Thoracic aorta (tissue), 2 donors: Measurements from ENCODE around the gene TRMT2B. TPM values are rescaled to one million over a fixed set of nuclear protein-coding genes. Genes with fewer than 3 reads are reported as not detected.

Source experiments
- ATAC-seq: fragments of 150-250 bp; one replicate; pipeline ENCODE4 v1.8.0; 2017; ENCODE audit warnings: low read depth; ENCODE audit not compliant: insufficient number of reproducible peaks, low FRiP score
- DNase-seq: peaks from one replicate; pipeline ENCODE4 v3.0.0-alpha.2; 2020; ENCODE audit warnings: low spot score
- H3K27ac ChIP-seq, 2 donors: fragments of 200-600 bp; sonication (generic); 1 replicate in 1 of 2; 2 replicates in 1 of 2; pipeline ENCODE4 v1.5.1; 2016; ENCODE audit warnings: mild to moderate bottlenecking in 2 of 2, moderate library complexity in 2 of 2
- H3K27me3 ChIP-seq: fragments of 200-600 bp; sonication (generic); replicated peaks from 2 replicates; pipeline ENCODE4 v1.6.0; 2016; ENCODE audit warnings: mild to moderate bottlenecking; ENCODE audit not compliant: insufficient read depth
- H3K36me3 ChIP-seq: fragments of 200-600 bp; sonication (generic); one replicate; pipeline ENCODE4 v1.5.1; 2016
- H3K4me1 ChIP-seq, 2 donors: fragments of 200-600 bp; sonication (generic); 1 replicate in 1 of 2; 2 replicates in 1 of 2; pipeline versions ENCODE4 v1.5.1 to v1.6.0; 2016; ENCODE audit warnings: low read depth in 2 of 2, mild to moderate bottlenecking in 1 of 2; ENCODE audit not compliant: control insufficient read depth in 1 of 2
- H3K4me3 ChIP-seq: fragments of 200-600 bp; sonication (generic); 2 replicates; pipeline ENCODE4 v1.5.1; 2016; ENCODE audit warnings: mild to moderate bottlenecking
- H3K9me3 ChIP-seq: fragments of 200-600 bp; sonication (generic); 2 replicates; pipeline ENCODE4 v1.5.1; 2016
- total RNA-seq, 2 donors: library from RNA; depleted of rRNA; stranded (reverse); fragments of >200 nt; gene quantifications; one replicate each; pipeline versions ENCODE4 v1.1.0 to v1.2.3, GENCODE V29; 2016
- TF ChIP-seq, protein P1 (sequence below): fragments of 200-600 bp; sonication (generic); IDR thresholded peaks from one replicate; pipeline ENCODE4 v1.5.1; 2019; ENCODE audit warnings: antibody characterized with exemption

TRMT2B gene
- total RNA-seq, 2 donors from 2014 or later: 16.1 to 20.5 TPM

DNA sequence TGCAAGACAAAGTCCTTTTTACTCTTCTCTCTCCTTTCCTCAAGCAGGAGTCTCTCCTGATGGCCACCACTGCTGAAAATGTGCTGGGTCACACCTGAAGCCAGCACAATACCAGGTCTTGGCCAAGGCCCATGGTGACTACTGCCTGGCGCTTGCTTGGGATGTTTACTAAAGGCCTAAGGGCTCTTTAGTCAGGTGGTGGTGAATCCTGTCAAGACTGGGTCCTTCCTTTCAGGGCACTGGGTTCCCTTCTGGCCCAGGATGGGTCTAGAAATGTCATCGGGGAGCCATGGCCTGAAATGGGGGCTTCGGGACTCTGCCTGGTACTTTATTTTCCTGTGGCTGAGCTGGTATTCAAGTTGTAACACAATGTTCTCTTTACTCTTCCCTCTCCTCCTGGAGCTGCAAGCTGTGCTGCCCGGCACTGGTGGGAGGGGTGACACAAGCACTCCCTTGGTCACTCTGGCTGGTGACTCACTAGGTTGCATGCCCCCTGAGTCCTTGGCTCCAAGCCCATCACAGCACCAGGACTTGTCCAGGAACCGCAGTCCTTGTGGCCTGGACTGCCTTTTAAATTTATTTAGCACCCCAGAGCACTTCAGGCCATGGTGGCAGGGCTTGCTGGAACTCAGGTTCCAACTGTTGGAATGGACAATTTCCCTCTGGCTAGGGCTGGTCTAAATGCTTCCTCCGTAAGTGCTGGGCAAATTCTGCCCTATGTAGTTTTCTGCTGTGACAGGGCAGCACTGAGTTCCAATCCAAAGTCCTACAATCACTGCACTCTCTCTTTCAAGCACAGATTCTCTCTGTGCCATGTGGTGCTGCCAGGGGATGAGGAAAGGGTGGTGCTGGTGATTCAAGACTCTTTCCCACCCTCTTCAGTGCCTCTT lies 71.1 kb downstream of the TRMT2B start:
- H3K27ac ChIP-seq: peak overlapping the region; percentile 41 to 63
- DNase-seq: peak; percentile 15
- TF ChIP-seq, protein P1, sequence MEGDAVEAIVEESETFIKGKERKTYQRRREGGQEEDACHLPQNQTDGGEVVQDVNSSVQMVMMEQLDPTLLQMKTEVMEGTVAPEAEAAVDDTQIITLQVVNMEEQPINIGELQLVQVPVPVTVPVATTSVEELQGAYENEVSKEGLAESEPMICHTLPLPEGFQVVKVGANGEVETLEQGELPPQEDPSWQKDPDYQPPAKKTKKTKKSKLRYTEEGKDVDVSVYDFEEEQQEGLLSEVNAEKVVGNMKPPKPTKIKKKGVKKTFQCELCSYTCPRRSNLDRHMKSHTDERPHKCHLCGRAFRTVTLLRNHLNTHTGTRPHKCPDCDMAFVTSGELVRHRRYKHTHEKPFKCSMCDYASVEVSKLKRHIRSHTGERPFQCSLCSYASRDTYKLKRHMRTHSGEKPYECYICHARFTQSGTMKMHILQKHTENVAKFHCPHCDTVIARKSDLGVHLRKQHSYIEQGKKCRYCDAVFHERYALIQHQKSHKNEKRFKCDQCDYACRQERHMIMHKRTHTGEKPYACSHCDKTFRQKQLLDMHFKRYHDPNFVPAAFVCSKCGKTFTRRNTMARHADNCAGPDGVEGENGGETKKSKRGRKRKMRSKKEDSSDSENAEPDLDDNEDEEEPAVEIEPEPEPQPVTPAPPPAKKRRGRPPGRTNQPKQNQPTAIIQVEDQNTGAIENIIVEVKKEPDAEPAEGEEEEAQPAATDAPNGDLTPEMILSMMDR: no peak

DNA sequence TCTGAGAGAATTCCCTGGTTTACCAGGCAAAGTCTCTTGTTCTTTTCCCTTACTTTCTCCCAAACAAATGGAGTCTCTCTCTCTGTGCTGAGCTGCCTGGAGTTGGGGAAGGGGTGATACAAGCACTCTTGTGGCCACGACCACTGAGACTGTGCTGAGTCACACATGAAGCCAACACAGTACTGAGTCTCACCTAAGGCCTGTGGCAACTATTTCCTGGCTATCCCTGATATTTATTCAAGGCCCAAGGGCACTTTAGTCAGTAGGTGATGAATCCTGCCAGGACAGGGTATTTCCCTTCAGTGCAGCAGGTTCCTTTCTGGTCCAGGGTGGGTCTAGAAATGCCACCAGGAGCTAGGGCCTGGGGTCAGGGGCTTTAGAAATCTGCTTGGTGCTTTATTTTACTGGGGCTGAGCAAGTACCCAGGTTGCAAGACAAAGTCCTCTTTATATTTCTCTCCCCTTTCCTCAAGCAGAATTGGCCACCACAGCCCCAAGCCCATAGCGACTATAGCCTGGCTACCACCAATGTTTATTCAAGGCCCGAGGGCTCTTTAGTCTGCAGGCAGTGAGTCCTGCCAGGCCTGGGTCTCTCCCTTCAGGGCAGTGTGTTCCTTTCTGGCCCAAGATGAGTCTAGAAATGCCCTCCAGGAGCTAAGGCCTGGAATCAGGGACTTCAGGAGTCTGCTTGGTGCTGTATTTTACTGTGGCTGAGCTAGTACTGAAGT lies 71.9 kb downstream of the TRMT2B start:
- TF ChIP-seq, protein P1: no peak
- peak overlapping the region; percentile 41 to 63 for H3K27ac ChIP-seq
- no peak for ATAC-seq

More for the DNA sequence above, 71.1 kb downstream of the TRMT2B start:
- Histone ChIP-seq H3K4me3 (no peak overlapping the region), H3K9me3 (no peaks in the 10 kb centered on the region), H3K4me1 (no peaks in the 10 kb centered on the region), H3K27me3 (no peaks in the 10 kb centered on the region), H3K36me3 (no peaks in the 10 kb centered on the region)
- ATAC-seq: no peak

DNA sequence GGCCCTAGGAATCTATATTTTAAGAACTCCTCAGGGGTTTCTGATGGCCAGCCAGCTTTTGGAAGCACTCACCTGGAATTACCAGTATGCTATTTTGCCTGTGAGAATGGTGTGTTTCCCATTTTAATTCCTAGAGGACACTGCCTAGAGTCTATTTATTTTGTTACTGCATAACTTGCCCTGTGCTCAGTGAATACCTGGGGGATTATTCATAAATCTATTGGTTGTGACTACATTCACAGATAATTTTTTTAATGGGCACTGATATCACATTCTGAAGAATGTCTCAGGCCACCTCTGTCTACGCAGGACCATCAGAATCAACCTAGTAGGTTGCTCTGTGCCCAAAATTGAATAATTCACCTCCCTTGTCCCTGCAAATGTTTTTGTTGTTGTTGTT lies 75.7 kb downstream of the TRMT2B start:
- Histone ChIP-seq H3K4me1 (no peaks in the 10 kb centered on the region), H3K27ac (no peak overlapping the region), H3K36me3 (no peaks in the 10 kb centered on the region), H3K9me3 (no peaks in the 10 kb centered on the region), H3K4me3 (no peak overlapping the region), H3K27me3 (no peaks in the 10 kb centered on the region)
- no peak for DNase-seq
- no peak for ATAC-seq
- TF ChIP-seq, protein P1: no peak

More for the DNA sequence above, 71.9 kb downstream of the TRMT2B start:
- no peaks in the 10 kb centered on the region for H3K9me3 ChIP-seq
- H3K27me3 ChIP-seq: no peaks in the 10 kb centered on the region
- H3K4me3 ChIP-seq: no peak overlapping the region
- DNase-seq: no peak
- H3K36me3 ChIP-seq: no peaks in the 10 kb centered on the region
- no peaks in the 10 kb centered on the region for H3K4me1 ChIP-seq

DNA sequence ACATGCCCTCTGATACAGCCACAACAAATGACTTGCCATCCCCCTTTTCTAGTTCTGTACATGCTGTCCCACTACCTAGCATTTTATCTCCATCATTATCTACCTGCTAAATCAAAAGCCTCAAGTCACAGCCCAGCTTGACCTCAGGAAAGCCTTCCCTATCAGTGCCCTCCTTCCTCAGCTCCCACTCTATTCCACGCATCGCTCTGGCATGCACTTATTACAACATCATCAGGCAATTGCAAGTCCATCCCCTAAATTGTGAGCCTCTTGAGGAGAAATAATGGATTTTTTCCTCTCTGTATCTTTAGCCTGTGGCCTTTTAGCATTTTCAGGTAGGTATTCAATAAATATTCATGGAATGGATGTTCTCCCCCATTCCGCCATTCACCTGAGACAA lies 76.7 kb downstream of the TRMT2B start:
- TF ChIP-seq, protein P1: no peak
- H3K4me1 ChIP-seq: no peaks in the 10 kb centered on the region
- DNase-seq: no peak
- no peaks in the 10 kb centered on the region for H3K27me3 ChIP-seq
- no peak overlapping the region for H3K27ac ChIP-seq
- H3K4me3 ChIP-seq: no peak overlapping the region
- H3K36me3 ChIP-seq: no peaks in the 10 kb centered on the region
- ATAC-seq: no peak
- no peaks in the 10 kb centered on the region for H3K9me3 ChIP-seq

DNA sequence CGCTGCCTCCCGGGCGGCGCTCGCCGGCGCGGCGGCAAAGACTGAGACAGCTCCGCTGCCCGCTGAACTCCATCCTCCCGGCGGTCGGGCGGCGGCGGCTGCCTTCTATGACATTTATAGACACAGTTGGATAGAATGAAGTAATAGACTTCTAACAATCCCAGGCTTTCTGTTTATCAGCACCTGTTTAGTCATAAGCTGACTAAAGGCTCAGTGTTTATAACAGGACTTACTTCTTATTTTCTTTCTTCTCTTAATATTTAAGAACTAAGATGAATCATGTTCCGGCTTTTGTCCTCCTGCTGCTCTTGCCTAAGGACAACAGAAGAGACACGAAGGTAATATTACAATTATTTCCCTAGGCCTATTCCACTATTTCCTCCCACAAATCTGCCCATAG lies 78.5 kb downstream of the TRMT2B start:
- Histone ChIP-seq H3K9me3 (no peaks in the 10 kb centered on the region), H3K4me1 (no peaks in the 10 kb centered on the region), H3K36me3 (no peaks in the 10 kb centered on the region), H3K27ac (no peak overlapping the region), H3K4me3 (no peak overlapping the region), H3K27me3 (no peaks in the 10 kb centered on the region)
- DNase-seq: no peak
- no peak for ATAC-seq
- TF ChIP-seq, protein P1: no peak
